Progenitor cell of endocrine pancreas (in vitro differentiated cells): Measurements from ENCODE around the gene SLC9A7. TPM values are rescaled to one million over a fixed set of nuclear protein-coding genes. Genes with fewer than 3 reads are reported as not detected.
"Not testable (repeated sequence)": the region's sequence is repeated elsewhere in the genome, so short reads cannot be mapped to it uniquely, and the experiment has no call there.

Experiments
- DNase-seq: peaks from one replicate; pipeline ENCODE4 v3.0.0; 2021; ENCODE audit warnings: low spot score; ENCODE audit not compliant: unreplicated experiment
- H3K27ac Mint-ChIP-seq: 2 replicates; pipeline ENCODE4 v1.8.0; 2021; ENCODE audit warnings: mild to moderate bottlenecking, moderate library complexity, mixed read lengths
- H3K27me3 Mint-ChIP-seq: 2 replicates; pipeline ENCODE4 v1.8.0; 2021; ENCODE audit warnings: mixed read lengths
- H3K36me3 Mint-ChIP-seq: 2 replicates; pipeline ENCODE4 v1.8.0; 2022; ENCODE audit warnings: mixed read lengths; ENCODE audit not compliant: insufficient read depth
- H3K4me1 Mint-ChIP-seq: 2 replicates; pipeline ENCODE4 v1.8.0; 2021; ENCODE audit warnings: low read depth, mixed read lengths
- H3K4me3 Mint-ChIP-seq: 2 replicates; pipeline ENCODE4 v1.8.0; 2021; ENCODE audit warnings: low read depth, mild to moderate bottlenecking, moderate library complexity, mixed read lengths
- H3K9me3 Mint-ChIP-seq: 2 replicates; pipeline ENCODE4 v1.8.0; 2021; ENCODE audit warnings: low read depth, mixed read lengths
- total RNA-seq: library from RNA; stranded (reverse); gene quantifications from 2 replicates; pipeline ENCODE4 v1.2.1, GENCODE V29; 2021
- TF ChIP-seq, protein P1 (sequence below): fragments of 200-600 bp; sonication (generic); IDR thresholded peaks from one replicate; pipeline ENCODE4 v1.5.0; 2021; ENCODE audit warnings: antibody characterized with exemption, mild to moderate bottlenecking; ENCODE audit not compliant: unreplicated experiment

SLC9A7 gene
- total RNA-seq, 1 donor from 2014 or later: 9.5 TPM

DNA sequence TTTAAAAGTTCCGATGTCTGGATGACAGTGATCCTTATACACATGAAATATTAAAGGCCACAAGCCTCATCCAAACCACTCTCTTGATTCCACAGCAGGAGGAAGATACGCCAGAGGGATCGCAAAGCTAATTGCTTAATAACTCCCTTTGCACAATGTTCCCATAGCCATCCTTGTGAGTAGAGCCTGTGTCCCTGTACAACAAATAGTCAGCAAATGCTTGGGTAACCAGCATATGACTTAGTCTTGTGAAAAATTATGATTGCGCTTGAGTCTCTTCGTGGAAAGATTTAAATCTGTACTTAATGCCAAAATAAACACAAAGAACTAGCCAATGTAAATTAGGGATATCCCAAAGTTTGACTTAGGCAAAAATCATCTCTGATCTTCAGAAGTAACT lies 31.5 kb downstream of the SLC9A7 start:
- H3K4me3 Mint-ChIP-seq: no peak overlapping the region
- H3K27me3 Mint-ChIP-seq: no peaks in the 10 kb centered on the region
- TF ChIP-seq, protein P1, sequence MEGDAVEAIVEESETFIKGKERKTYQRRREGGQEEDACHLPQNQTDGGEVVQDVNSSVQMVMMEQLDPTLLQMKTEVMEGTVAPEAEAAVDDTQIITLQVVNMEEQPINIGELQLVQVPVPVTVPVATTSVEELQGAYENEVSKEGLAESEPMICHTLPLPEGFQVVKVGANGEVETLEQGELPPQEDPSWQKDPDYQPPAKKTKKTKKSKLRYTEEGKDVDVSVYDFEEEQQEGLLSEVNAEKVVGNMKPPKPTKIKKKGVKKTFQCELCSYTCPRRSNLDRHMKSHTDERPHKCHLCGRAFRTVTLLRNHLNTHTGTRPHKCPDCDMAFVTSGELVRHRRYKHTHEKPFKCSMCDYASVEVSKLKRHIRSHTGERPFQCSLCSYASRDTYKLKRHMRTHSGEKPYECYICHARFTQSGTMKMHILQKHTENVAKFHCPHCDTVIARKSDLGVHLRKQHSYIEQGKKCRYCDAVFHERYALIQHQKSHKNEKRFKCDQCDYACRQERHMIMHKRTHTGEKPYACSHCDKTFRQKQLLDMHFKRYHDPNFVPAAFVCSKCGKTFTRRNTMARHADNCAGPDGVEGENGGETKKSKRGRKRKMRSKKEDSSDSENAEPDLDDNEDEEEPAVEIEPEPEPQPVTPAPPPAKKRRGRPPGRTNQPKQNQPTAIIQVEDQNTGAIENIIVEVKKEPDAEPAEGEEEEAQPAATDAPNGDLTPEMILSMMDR: no peak
- H3K36me3 Mint-ChIP-seq: no peaks in the 10 kb centered on the region
- peaks cover 17% of the 10 kb centered on the region for H3K9me3 Mint-ChIP-seq
- DNase-seq: no peak
- H3K4me1 Mint-ChIP-seq: no peaks in the 10 kb centered on the region
- no peak overlapping the region for H3K27ac Mint-ChIP-seq

DNA sequence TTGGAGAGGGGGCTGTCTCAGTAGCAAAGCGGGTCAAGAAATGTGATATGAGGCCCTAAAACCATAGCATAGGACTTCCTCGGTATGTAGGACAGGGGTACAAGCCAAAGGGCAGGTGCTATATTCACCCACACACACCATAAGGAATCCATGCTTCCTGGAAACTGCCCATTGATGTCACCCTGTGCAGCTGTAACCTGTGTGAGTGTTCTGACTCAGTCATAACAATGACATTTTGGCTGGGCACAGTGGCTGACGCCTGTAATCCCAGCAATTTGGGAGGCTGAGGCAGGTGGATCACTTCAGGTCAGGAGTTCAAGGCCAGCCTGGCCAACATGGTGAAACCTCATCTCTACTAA lies 35.4 kb downstream of the SLC9A7 start:
- not testable (repeated sequence) for DNase-seq, H3K27ac Mint-ChIP-seq, H3K36me3 Mint-ChIP-seq, H3K4me3 Mint-ChIP-seq, H3K27me3 Mint-ChIP-seq, H3K4me1 Mint-ChIP-seq
- H3K9me3 Mint-ChIP-seq: peaks cover 25% of the 10 kb centered on the region

DNA sequence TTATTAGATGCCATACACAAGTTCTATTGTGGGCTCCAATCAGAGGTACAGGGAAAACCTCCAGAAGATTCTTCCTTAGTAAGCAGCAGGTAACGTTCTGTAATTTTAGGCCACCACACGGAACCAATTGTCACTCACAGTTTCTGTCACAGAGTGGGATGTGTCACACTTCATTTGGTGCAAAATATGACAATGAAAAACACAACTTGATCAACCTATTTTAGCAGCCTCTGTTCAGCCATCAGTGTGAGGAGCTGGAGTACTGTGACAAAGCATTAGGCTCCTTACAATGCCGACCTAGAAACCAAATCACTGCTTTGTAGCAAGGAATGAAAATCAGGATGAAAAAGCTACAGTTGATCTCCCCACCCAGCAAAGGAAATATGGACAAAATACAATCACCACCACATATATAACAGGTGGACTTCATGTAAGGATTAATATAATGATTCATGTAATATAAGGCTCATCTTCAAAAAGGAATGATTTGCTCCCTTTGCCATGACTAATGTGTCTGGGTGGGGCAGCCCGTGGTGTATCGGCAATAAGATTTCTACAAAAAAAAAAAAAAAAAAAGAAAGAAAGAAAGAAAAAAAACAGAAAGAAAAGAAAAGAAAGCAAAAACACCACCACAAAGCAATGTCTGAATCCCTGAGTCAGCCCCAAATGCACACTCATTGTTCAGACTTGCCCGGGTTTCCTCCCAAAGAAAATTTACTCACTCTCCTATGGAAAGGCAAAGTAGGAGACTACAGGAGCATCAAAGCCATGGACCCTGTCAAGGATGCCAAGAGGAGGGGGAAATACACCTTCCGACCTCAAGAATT lies 36.0 kb downstream of the SLC9A7 start:
- Mint-ChIP-seq H3K27ac (no peak overlapping the region), H3K4me1 (no peaks in the 10 kb centered on the region), H3K4me3 (no peak overlapping the region), H3K36me3 (no peaks in the 10 kb centered on the region), H3K27me3 (no peaks in the 10 kb centered on the region), H3K9me3 (peaks cover 22% of the 10 kb centered on the region)
- TF ChIP-seq, protein P1: no peak
- DNase-seq: no peak

DNA sequence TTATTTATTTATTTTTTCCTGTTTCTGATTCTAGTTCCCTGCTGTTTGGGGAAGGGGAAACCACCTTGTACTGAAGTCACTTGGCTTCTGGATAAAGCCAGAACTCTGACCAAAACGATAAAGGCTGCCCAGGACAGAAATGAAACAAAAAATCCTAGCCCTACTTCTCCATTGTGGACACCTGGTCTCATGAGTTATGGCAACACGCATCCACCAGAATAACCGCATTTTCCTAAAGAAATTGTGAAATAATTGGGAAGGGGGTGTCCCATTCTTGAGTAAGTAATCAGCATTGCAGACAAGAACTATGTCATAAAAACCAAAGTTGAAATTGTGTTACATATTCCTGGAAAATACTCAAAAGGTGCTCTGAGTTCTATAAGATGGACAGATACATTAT lies 42.1 kb downstream of the SLC9A7 start:
- no peak overlapping the region for H3K4me3 Mint-ChIP-seq

DNA sequence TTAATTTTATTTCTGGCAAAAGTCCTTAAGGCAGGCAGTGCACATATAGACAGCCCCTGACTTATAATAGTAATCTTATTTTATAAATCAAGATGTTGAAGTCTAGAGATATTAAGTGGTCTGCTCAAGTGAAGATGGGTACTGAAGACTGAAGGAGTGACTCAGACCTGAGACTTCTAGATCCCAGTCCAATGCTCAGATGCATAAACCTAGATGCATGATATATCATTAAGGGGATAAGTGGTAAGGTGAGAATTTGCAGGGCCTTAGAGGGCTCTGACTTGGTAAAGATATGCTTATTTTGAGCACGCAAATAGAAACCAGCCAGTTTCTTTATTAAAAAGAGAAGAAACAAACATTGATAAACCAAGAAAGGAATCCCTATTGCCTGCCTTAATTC lies 42.9 kb downstream of the SLC9A7 start:
- Mint-ChIP-seq H3K27ac (no peak overlapping the region), H3K9me3 (peaks cover 33% of the 10 kb centered on the region), H3K36me3 (peaks cover 2% of the 10 kb centered on the region), H3K4me3 (no peak overlapping the region), H3K4me1 (no peaks in the 10 kb centered on the region), H3K27me3 (no peaks in the 10 kb centered on the region)
- TF ChIP-seq, protein P1: no peak
- DNase-seq: no peak

More for the DNA sequence above, 42.1 kb downstream of the SLC9A7 start:
- peaks cover 2% of the 10 kb centered on the region for H3K36me3 Mint-ChIP-seq
- no peaks in the 10 kb centered on the region for H3K27me3 Mint-ChIP-seq
- no peak for DNase-seq
- no peak overlapping the region for H3K27ac Mint-ChIP-seq
- no peaks in the 10 kb centered on the region for H3K4me1 Mint-ChIP-seq
- TF ChIP-seq, protein P1: no peak
- peaks cover 27% of the 10 kb centered on the region for H3K9me3 Mint-ChIP-seq

DNA sequence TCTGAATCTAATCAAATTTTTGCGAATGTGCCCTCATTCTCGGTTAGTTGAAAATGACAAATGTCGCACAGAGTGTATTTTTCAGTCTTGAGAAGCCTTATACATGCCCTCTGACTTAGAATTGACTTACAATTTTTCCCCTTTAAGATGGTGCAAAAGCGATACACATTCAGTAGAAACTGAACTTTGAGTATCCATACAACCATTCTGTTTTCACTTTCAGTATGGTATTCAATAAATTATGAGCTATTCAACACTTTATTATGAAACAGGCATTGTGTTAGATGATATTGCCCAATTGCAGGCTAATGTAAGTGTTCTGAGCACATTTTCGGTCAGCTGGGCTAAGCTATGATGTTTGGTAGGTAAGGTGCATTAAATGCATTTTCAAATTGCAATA lies 43.4 kb downstream of the SLC9A7 start:
- Mint-ChIP-seq H3K27ac (no peak overlapping the region), H3K9me3 (peaks cover 31% of the 10 kb centered on the region), H3K27me3 (no peaks in the 10 kb centered on the region), H3K4me1 (no peaks in the 10 kb centered on the region), H3K4me3 (no peak overlapping the region), H3K36me3 (peaks cover 2% of the 10 kb centered on the region)
- no peak for DNase-seq
- TF ChIP-seq, protein P1: no peak
